ENCODE results near the gene ADGRB2.

ADGRB2 gene

GRCh38 chr1:31762323-31762722 lies 1.8 kb downstream of the ADGRB2 start:
- ATAC-seq (replicated peaks) (no peak), DNase-seq (no peak)
- Mint-ChIP-seq H3K4me3 (peak overlapping the region; percentile 83 to 91), H3K27ac (no peak overlapping the region), H3K9me3 (no peaks in the 10 kb centered on the region), H3K36me3 (ENCODE audit: insufficient read depth) (peaks cover 5% of the 10 kb centered on the region), H3K27me3 (peaks cover 0 to 23% of the 10 kb centered on the region in 2 donors), H3K4me1 (ENCODE audit: low read depth in 2 of 2) (peaks cover 19 to 26% of the 10 kb centered on the region in 2 donors)

GRCh38 chr1:31761883-31762282 lies 2.3 kb downstream of the ADGRB2 start:
- Mint-ChIP-seq H3K36me3 (ENCODE audit: insufficient read depth) (peaks cover 5% of the 10 kb centered on the region), H3K27me3 (peaks cover 0 to 23% of the 10 kb centered on the region in 2 donors), H3K9me3 (no peaks in the 10 kb centered on the region), H3K27ac (no peak overlapping the region), H3K4me1 (ENCODE audit: low read depth in 2 of 2) (peaks cover 19 to 26% of the 10 kb centered on the region in 2 donors), H3K4me3 (peak overlapping the region; percentile 83 to 91)
- no peak for DNase-seq
- ATAC-seq (replicated peaks): no peak

GRCh38 chr1:31760471-31761470 lies 3.4 kb downstream of the ADGRB2 start:
- H3K36me3 Mint-ChIP-seq (ENCODE audit: insufficient read depth): peaks cover 5% of the 10 kb centered on the region
- H3K9me3 Mint-ChIP-seq: no peaks in the 10 kb centered on the region
- ATAC-seq (replicated peaks): peak; percentile 65
- peak overlapping the region; percentile 72 to 91 for H3K4me3 Mint-ChIP-seq
- peaks cover 19 to 26% of the 10 kb centered on the region in 2 donors for H3K4me1 Mint-ChIP-seq (ENCODE audit: low read depth in 2 of 2)
- H3K27ac Mint-ChIP-seq: peak overlapping the region in 1 of 2 donors; percentile 63
- peak; percentile 51 to 52 (median 51) for DNase-seq
- H3K27me3 Mint-ChIP-seq: peaks cover 0 to 23% of the 10 kb centered on the region in 2 donors

- no peak for DNase-seq
- Mint-ChIP-seq H3K36me3 (ENCODE audit: insufficient read depth) (peaks cover 5% of the 10 kb centered on the region), H3K4me1 (ENCODE audit: low read depth in 2 of 2) (peaks cover 19 to 21% of the 10 kb centered on the region in 2 donors), H3K4me3 (peak overlapping the region; percentile 72 to 91), H3K9me3 (no peaks in the 10 kb centered on the region), H3K27ac (no peak overlapping the region), H3K27me3 (peaks cover 0 to 23% of the 10 kb centered on the region in 2 donors)
- ATAC-seq (replicated peaks): no peak
Observed at GRCh38 chr1:31759298-31760023, 4.7 kb downstream of the ADGRB2 start.

- DNase-seq (no peak), ATAC-seq (replicated peaks) (no peak)
- Mint-ChIP-seq H3K4me1 (ENCODE audit: low read depth in 2 of 2) (peaks cover 19 to 21% of the 10 kb centered on the region in 2 donors), H3K4me3 (no peak overlapping the region), H3K27me3 (peaks cover 0 to 23% of the 10 kb centered on the region in 2 donors), H3K27ac (no peak overlapping the region), H3K36me3 (ENCODE audit: insufficient read depth) (peaks cover 5% of the 10 kb centered on the region), H3K9me3 (no peaks in the 10 kb centered on the region)
Observed at GRCh38 chr1:31758823-31759222, 5.3 kb downstream of the ADGRB2 start.

GRCh38 chr1:31757989-31758388 lies 6.2 kb downstream of the ADGRB2 start:
- Mint-ChIP-seq H3K27ac (no peak overlapping the region), H3K4me3 (no peak overlapping the region), H3K9me3 (no peaks in the 10 kb centered on the region), H3K27me3 (peaks cover 0 to 19% of the 10 kb centered on the region in 2 donors), H3K36me3 (ENCODE audit: insufficient read depth) (peaks cover 5% of the 10 kb centered on the region), H3K4me1 (ENCODE audit: low read depth in 2 of 2) (peaks cover 12 to 20% of the 10 kb centered on the region in 2 donors)
- no peak for ATAC-seq (replicated peaks)
- no peak for DNase-seq

GRCh38 chr1:31757204-31757679 lies 6.9 kb downstream of the ADGRB2 start:
- no peak for DNase-seq
- H3K9me3 Mint-ChIP-seq: no peaks in the 10 kb centered on the region
- peaks cover 0 to 11% of the 10 kb centered on the region in 2 donors for H3K27me3 Mint-ChIP-seq
- no peak overlapping the region for H3K4me3 Mint-ChIP-seq
- H3K27ac Mint-ChIP-seq: no peak overlapping the region
- H3K36me3 Mint-ChIP-seq (ENCODE audit: insufficient read depth): peaks cover 5% of the 10 kb centered on the region
- H3K4me1 Mint-ChIP-seq (ENCODE audit: low read depth in 2 of 2): peaks cover 16 to 23% of the 10 kb centered on the region in 2 donors
- ATAC-seq (replicated peaks): no peak

- Mint-ChIP-seq H3K9me3 (no peaks in the 10 kb centered on the region), H3K4me1 (ENCODE audit: low read depth in 2 of 2) (peaks cover 23 to 30% of the 10 kb centered on the region in 2 donors), H3K4me3 (no peak overlapping the region), H3K27ac (no peak overlapping the region), H3K27me3 (peaks cover 0 to 5% of the 10 kb centered on the region in 2 donors), H3K36me3 (ENCODE audit: insufficient read depth) (peaks cover 5% of the 10 kb centered on the region)
- DNase-seq (no peak), ATAC-seq (replicated peaks) (no peak)
Observed at GRCh38 chr1:31756578-31756977, 7.6 kb downstream of the ADGRB2 start.

- ATAC-seq (replicated peaks): no peak
- Mint-ChIP-seq H3K27ac (no peak overlapping the region), H3K4me3 (no peak overlapping the region), H3K36me3 (ENCODE audit: insufficient read depth) (peaks cover 5% of the 10 kb centered on the region), H3K27me3 (no peaks in the 10 kb centered on the region), H3K4me1 (ENCODE audit: low read depth in 2 of 2) (peaks cover 28 to 29% of the 10 kb centered on the region in 2 donors), H3K9me3 (no peaks in the 10 kb centered on the region)
- no peak for DNase-seq
Observed at GRCh38 chr1:31755850-31756492, 8.2 kb downstream of the ADGRB2 start.

- H3K9me3 Mint-ChIP-seq: no peaks in the 10 kb centered on the region
Observed at GRCh38 chr1:31755197-31755611, 8.9 kb downstream of the ADGRB2 start.

GRCh38 chr1:31754397-31754796 lies 9.7 kb downstream of the ADGRB2 start:
- no peak overlapping the region for H3K27ac Mint-ChIP-seq
- H3K36me3 Mint-ChIP-seq (ENCODE audit: insufficient read depth): peaks cover 2% of the 10 kb centered on the region
- ATAC-seq (replicated peaks) (no peak), DNase-seq (no peak)
- no peak overlapping the region for H3K4me3 Mint-ChIP-seq
- H3K27me3 Mint-ChIP-seq: no peaks in the 10 kb centered on the region
- no peaks in the 10 kb centered on the region for H3K9me3 Mint-ChIP-seq
- H3K4me1 Mint-ChIP-seq (ENCODE audit: low read depth in 2 of 2): peaks cover 35 to 36% of the 10 kb centered on the region in 2 donors

More at GRCh38 chr1:31755197-31755611, 8.9 kb downstream of the ADGRB2 start:
- H3K36me3 Mint-ChIP-seq (ENCODE audit: insufficient read depth): peaks cover 5% of the 10 kb centered on the region
- peaks cover 35% of the 10 kb centered on the region in 2 donors for H3K4me1 Mint-ChIP-seq (ENCODE audit: low read depth in 2 of 2)
- no peak overlapping the region for H3K27ac Mint-ChIP-seq
- ATAC-seq (replicated peaks) (no peak), DNase-seq (no peak)
- H3K27me3 Mint-ChIP-seq: no peaks in the 10 kb centered on the region
- no peak overlapping the region for H3K4me3 Mint-ChIP-seq

GRCh38 chr1:31753707-31754349 lies 10.3 kb downstream of the ADGRB2 start:
- Mint-ChIP-seq H3K36me3 (ENCODE audit: insufficient read depth) (no peaks in the 10 kb centered on the region), H3K27me3 (no peaks in the 10 kb centered on the region), H3K27ac (peak overlapping the region in 1 of 2 donors; percentile 10), H3K4me3 (no peak overlapping the region), H3K9me3 (no peaks in the 10 kb centered on the region), H3K4me1 (ENCODE audit: low read depth in 2 of 2) (peaks cover 40 to 42% of the 10 kb centered on the region in 2 donors)
- ATAC-seq (replicated peaks) (no peak), DNase-seq (no peak)

Measured in effector memory CD8-positive, alpha-beta T cell (primary cell).